Stimulated activated CD4-positive, alpha-beta T cell treated with anti-CD3 and anti-CD28 coated beads, Interleukin-12 subunit alpha, Interleukin-12 subunit beta, amount 100 ng/mL, for 24 hours (primary cell): ENCODE results near the gene CORO2B.
"Not testable (repeated sequence)": the region's sequence is repeated elsewhere in the genome, so short reads cannot be mapped to it uniquely, and the experiment has no call there.

Experiments
- DNase-seq, 2 experiments: peaks; one replicate each; pipeline ENCODE4 v3.0.0-alpha.2; 2020; ENCODE audit warnings: low read depth in 2 of 2

The CORO2B gene

DNA sequence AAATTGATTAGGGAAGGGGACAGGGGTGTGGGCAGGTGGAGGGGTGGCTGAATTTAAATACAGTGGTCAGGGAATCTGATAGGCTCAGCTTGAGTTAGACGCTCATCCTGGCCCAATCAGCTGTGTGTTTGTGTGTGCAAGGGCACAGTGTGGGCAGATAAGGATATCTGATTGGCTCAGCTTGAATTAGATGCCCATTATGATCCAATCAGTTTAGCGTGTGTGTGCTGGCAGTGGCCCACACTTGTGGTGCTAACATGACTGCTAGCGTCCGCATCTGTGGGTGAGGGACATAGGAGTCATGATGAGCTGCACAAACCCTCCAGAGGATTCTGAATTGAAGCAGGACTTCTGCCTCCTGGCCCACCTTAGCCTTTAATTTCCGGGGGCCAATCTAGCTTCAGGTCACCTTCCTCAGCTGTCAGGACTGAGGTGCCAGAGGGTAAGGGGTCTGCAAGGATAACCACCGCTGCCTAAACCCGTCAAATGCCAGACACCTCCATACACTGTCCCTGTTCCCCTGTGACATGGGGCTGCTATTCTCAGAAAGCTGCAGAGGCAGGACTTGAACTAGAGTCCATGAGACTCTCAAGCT, 97.3 kb downstream of the CORO2B start:
- no peak for DNase-seq

DNA sequence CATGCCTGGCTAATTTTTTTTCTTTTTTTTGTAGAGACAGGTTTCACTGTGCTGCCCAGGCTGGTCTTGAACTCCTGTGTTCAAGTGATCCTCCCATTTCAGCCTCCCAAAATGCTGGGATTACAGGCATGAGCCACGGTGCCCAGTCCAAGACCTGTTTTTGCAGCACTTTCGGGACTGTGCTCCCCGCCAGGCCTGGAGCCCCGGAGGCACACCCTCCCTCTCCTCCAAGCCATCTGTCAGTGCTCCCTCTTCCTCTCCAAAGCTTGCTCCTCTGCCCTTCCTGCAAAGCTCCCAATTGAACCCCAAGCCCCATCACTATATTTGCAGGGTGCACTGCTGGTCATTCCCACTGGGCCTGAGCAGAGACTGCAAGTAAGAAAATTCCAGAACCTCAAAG, 98.1 kb downstream of the CORO2B start:
- no peak for DNase-seq

DNA sequence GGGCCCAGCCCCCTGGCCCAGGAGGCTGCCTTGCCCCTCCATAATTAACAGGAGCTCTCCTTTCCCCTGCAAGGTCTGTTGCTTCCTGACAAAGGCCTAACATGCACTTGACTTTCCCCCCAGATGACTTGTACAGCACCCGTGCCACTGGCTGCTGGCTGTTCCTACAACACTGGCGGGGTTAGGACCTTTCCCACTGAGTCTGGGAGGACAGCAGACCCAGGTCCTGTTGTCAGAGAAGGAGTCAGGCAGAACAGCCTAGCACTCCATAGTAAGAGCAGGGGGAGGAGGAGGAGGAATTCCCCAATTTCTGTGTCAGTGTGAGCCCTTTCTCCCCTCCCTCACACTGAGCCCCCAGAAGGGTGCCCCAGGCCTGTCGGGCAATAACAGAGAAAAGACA, 99.2 kb downstream of the CORO2B start:
- DNase-seq, result no peak

DNA sequence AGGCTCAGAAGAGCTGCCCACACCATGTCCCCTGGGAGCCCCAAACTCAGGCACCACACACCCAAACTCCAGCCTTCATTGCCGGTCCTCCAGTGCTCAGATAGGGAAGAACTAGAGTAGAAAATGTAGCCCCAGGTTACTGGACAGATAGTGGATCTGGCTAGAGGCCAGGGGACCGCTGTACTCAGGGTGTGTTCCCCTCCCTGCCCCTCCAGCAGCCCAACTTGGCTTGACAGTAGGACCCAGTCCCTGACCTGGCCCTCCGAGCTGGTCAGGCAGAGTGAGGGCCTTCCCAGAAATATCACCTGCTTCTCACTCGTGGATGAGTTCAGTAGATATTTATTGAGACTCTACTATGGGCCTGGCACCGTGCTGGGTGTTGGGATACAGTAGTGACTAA, 100.0 kb downstream of the CORO2B start:
- DNase-seq, result no peak

DNA sequence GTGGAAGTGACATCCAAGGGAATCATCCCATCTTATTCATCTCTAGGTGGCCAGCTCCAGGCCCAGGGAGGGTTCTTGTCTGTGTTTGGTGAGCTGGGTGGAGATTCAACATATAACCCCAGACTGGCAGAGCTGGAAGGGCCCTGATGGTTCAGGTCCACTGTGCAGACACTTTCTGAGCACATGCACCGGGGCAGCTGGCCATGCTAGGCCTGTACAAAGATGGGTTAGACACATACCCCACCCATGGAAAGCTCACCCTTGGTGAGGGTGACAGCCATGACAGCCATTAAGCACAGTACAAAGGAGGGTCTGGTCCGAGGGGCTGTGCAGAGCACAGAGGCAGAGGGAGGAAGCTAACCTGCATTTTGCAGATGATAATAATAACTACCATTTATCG, 100.4 kb downstream of the CORO2B start:
- DNase-seq, result no peak

DNA sequence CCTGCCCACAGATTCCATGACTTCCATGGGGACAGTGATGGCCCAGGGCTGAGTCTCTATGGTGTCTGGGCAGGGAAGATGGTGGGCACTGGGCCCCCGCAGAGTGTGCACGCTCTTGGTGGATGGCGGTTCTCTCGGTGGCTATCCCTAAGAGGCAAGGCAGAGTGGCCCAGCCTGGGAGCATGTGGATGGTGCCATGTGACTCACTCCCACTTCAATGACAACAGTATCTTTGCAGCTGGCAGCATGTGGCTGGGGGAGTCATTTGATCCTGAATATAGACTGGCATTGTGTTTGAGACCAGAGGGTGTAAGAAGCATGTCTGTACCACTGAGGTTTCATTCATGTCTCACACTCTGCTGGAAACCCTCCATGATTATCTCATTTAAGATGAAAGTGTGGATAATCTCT, 101.2 kb downstream of the CORO2B start:
- DNase-seq, result no peak

DNA sequence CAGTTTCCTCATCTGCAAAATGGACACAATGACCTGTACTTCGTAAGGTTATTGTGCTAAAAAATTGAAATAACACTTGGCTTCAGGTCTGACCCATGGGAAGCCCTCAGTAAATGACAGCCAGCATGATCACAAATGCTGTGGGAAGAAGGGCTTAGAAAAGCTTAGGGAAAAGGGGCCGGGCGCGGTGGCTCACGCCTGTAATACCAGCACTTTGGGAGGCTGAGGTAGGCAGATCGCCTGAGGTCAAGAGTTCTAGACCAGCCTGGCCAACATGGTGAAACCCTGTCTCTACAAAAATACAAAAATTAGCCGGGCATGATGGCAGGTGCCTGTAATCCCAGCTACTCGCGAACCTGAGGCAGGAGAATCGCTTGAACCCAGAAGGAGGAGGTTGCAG, 102.0 kb downstream of the CORO2B start:
- not testable (repeated sequence) for DNase-seq

DNA sequence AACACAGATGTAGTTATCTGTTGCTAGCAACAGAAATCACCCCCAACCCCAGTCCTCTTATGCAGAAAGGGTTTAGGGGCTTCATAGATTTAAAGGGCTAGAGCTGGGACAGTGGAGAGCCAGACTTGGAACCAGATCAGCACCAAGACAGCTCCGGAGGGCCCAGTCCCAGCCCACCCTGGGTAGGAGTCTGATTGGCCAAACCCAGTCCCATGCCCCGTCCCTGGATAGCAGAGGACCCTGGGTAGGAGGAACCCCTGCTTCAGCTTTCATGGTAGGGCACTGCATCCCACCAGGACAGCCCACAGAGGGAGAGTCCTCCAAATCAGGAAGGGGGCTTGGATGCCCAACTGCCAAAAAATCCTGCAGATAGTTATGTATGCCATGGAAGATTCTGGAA, 103.0 kb downstream of the CORO2B start:
- no peak for DNase-seq

DNA sequence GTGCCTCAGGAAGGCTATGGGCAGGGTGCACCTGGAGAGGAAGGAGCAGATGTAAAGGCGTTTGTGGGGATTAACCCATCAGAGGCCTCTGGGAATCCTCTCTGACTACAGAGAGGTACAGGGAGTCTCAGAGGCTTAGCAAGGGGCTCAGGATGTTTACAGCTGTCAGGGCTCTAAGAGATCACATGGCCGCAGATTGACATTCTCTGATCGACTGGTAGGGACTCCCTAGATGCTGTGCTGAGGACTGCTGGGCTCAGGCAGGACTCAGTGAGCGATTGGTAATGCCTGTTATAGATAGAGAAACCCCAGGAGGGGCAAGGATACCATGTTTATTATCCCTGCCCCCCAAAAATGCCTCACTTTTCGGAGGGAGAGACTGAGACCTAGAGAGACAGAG, 103.5 kb downstream of the CORO2B start:
- no peak for DNase-seq

DNA sequence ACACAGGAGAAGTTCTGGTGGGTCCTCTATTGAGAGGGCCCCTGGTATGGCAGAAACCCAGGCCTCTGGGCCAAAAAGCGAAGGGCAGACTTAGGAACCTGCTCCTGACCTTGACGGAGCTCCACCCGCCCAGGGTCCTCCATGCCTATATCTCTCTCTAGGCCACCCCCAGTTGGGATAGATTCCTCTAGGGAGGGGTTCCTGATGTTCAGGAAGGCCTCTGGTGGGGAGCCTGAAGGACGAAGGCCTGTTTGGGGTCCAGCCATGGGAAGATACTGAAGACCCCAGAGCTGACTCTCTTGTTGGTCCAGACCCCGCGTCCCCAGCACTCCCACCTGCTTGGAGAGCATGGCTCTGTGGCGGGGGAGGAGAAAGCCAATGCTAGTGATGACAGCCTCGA, 104.2 kb downstream of the CORO2B start:
- no peak for DNase-seq

DNA sequence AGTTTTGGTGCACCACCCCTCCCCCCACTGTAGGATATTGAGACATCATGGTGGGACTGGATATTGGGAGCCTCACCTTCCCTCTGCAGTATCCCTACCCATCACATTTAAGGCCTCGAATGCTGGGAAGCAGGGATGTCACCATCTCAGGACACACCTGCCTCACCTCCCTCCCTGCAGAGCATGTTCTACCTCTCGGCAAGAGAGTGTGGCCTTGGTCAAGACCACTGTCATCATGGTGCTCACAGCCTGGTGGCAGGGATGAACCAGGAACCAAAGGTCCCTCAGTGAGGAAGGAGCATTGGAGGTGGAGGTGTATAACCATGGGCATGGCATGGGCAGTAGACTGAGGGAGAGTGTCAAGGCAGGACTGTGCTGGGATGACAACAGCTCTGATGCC, 104.8 kb downstream of the CORO2B start:
- DNase-seq, result no peak

DNA sequence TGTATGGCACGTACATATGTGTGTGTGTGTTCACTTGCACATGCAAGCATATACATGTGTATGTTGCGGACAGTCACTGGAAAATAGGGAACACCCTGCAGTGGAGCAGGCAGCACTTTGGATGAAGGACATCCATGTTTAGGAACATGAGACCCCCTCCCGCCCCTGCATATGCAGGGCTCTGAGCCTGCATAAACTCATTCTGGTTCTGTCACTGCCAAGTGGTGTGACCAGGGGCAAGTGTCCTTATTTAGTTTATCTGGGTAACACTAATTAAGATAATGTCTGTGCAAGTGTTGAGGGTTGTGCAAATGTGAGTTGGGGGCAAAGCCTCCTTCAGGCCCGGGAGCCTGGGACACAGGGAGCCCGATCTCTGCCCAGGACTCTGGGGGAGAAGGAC, 105.7 kb downstream of the CORO2B start:
- no peak for DNase-seq

DNA sequence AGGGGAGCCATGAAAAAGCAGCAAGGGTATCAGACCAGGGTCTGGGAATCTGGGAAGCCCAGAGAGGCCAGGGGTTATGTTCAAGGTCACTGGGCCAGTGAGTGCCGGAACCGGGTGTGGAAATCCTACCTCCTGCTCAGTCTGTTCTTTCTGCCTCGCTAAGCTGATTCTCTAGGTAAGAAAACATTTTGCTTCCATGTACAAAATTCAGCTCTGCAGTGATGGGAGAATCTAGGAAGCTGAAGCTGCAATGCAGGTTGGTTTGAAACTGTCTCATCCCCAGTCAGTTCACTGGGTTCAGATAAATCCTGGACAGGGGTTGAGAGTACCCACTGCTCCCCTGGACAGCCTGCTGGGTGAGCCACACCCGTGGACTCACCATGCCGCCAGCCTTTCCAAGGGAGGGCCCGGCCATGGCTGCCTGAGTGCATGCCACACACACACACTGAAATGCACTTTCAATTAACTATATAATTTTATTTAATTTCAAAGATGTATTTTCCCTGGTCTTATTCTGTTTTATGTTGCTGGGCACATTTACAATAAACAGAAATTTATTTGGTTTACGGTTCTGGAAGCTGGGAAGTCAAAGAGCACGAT, 108.4 kb downstream of the CORO2B start:
- DNase-seq, result no peak

DNA sequence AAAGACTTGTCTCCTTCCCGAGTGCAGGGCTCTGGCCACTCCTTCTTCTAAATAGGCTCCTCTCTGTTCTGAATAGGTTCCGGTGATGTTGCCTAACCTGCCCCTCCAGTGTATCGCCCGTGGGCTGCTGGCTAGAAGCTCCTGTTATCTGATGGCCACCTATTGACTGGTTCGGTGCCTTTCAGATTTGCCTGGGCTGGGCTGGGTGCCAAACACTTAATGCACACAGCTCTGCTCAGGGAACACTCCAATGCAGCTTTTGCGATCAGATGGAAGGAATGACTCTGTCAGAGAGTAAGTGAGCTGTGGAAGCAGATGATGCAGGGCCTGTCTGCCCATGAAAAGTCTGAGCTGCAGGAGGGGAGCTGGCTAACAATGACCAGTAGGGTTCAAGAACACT, 112.9 kb downstream of the CORO2B start:
- DNase-seq, result no peak

DNA sequence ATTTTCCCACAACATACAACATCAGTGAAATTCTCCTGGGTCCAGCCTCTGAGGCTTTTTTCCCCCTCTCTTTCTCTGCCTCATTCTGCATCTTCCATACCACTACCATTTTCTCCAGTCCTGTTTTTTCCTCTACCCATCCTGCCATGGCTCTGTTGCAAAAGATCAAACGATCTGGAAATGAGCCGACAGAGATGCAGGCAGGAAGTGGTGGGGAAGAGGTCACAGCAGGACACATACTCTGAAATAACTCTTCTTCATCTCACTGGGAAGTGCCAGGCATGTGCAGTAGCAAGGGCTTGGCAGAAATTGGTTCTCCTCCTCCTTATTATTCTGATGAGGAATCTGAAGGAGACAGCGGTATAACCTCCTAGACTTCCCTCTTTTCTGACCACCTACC, 114.3 kb downstream of the CORO2B start:
- no peak for DNase-seq

DNA sequence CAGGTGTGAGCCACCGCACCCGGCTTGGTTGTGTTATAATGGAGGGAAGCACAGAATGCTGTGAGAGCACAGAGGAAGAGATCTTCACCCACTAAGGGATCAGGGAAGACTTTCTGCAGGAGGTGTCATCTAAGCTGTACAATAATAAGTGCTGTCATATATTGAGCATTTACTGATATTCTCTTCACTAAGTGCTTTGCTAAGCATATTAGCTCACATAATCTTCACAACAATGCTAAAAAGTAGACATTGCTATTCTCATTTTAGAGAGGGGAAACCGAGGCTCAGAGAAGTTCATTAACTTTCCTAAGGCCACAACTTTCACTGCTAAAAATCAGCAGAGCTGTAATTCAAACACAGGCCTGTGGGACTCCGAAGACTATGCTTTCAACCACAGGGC, 115.3 kb downstream of the CORO2B start:
- no peak for DNase-seq

DNA sequence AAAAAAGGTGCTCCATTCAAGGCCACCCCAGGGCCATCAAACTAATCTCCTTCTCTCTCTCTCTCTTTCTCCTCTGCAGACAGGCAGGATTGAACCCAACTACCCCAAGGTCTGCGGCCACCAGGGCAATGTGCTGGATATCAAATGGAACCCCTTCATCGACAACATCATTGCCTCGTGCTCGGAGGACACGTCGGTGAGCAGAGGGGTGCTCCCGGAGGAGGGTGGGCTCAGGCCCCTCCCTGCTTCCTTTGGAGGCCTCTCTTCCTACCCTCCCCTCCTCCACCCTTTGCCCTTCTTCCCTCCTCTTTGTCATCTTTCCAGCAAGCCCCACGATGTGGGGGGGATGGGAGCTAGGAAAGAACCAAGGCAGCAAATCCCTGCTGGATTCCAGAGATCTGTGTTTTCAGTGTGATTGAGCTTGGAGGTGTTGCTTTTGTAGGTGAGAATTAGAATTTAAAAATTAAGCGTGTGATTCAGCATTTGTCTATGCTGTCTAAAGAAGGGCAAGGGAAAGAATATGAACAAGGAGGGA, 116.3 kb downstream of the CORO2B start:
- DNase-seq, result no peak

DNA sequence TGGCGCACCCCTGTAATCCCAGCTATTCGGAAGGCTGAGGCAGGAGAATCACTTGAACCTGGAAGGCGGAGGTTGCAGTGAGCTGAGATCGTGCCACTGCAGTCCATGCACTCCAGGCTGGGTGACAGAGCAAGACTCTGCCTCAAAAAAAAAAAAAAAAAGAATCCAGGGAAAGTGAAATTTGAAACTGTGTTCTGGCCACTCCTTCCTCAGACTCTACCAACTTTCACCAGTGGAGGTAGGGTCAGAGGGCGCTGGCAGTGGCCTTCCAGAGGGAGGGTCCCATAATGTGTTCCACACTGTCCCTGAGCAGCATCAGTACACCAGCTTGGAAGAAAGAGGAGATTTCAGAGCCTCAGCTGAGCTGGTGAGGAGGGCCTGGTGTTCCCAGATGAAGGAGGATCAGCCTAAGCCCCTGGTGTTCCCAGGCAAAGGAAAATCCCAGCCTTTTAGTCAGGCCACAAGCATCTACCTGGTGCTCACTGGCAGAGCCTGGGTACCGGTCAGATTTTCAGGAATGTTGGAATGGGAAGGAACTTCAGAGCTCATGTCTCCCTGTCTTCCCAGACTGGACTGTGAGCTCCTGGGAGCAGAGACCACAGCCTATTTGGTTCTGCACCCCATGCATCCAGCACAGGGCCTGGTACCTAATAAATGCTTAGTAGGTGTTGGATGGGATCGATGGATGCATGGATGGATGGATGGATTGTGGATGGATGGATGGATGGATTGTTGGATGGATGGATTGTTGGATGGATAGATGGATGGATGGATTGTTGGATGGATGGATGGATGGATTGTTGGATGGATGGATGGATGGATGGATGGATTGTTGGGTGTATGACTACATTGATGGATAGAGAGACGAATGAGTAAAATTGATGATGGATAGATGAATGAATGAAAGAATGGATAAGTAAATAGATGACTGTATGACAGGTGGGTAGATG, 117.9 kb downstream of the CORO2B start:
- no peak for DNase-seq

DNA sequence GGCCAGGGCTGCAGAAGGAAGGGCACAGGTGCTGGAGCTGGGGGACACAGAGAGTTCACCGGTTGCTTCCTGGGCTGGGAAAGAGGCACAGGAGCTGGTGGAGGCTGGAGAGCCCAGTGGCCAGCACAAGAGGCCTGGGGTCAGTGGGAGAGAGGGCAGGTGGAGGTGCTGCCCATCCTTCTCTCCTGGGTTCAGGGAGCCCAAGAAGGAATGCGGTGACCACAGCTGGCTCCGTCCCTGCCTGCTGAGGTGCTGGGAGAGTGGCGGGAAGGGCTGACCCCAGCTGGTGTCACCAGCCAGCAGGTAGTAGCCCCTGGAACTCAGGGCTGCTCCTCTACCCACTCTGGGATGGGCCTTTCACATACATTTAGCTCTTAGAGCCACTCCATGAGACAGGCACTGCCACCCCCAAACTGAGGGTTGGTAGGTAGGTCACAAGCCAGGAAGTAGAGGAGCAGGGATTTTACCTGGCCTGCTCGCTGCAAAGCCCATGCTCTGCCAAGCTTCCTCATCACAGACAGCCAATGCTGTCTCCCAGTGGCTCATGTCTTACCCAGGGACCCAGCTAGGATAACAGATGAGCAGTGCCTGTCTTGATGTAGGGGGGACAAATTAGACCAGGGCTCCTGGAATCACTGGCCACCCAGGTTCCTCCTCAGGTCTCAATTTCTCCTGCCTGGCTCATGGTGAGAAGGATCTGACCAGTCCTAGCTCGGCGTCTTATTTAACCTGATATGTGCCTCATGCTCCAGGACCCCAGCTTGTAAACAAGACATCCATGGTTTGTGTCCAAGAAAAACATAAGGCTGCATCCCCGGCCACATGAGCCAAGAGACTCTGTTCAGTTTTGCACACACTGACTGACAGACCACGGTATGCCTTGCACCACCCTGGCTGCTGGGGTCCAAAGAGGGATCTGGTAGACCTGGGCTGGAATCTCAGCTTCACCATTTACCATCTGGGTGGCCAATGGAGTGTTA, 119.2 kb downstream of the CORO2B start:
- no peak for DNase-seq

DNA sequence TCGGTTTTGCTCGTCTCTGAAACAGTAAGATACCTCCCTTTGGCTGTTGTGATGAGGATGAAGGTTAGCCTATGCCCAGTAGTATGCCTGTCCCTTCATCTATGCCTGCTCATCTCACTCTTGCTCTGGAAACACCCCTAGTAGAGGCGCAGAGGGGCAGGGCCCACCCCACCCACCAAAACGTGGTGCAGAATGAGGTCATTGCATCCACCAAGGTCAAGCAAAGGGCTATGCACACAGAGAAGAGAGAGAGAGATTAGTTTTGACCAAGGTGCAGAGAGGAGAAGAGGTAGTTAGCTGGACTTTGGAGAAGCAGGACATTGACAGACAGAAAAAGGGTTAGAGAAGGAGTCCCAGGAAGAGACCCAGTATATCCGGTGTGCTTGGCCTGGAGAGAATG, 119.9 kb downstream of the CORO2B start:
- DNase-seq, result no peak

DNA sequence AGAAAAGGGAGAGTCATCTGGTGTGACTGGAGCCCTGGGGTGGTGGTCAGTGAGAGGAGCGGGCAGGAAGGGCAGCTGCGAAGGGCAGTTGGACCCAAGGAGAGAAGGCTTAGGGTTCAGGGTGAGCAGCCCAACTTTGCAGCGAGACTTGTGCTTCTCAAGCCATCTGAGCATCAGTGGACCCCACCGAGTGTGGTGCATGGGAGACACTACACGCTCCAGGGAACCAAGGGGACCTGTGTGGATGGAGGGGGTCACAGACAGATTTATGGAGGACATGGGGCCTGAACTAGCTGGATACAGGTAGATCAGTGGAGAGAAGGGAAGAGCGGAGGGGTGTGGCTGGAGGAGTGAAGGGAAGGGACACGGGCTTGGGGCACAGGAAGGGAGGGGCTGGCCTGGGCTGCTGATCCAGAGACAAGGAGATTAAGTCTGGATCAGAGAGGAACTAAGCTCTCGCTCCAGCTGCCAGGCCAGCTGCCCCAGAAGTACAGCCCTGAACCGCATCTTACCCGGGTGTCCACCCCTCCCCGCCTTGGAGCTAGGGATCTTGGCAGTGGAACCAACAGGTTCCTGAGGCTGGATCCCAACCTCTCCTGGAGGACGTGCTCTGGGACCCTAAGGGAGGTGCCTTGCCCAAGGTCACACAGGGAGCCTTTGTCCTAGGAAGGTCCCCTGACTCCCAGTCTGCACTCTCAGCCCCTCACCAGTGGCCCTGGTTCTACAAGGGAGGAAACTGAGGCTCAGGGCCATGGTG, 120.5 kb downstream of the CORO2B start:
- DNase-seq, result no peak
